Left ventricle myocardium inferior (tissue), 1 donor: ENCODE results near the gene BTRC. TPM values are rescaled to one million over a fixed set of nuclear protein-coding genes. Genes with fewer than 3 reads are reported as not detected.

Experiments used
- DNase-seq: peaks from one replicate; pipeline ENCODE4 v3.0.0-alpha.2; 2020
- H3K27ac ChIP-seq: fragments of 200-600 bp; replicated peaks from 2 replicates; pipeline ENCODE4 v1.8.0; 2021
- H3K27me3 ChIP-seq: fragments of 200-600 bp; 2 replicates; pipeline ENCODE4 v1.8.0; 2021; ENCODE audit warnings: low read depth
- H3K36me3 ChIP-seq: fragments of 200-600 bp; 2 replicates; pipeline ENCODE4 v1.8.0; 2021
- H3K4me1 ChIP-seq: fragments of 200-600 bp; 2 replicates; pipeline ENCODE4 v1.8.0; 2021
- H3K4me3 ChIP-seq: fragments of 200-600 bp; 2 replicates; pipeline ENCODE4 v1.8.0; 2021; ENCODE audit warnings: mild to moderate bottlenecking, moderate library complexity
- H3K9me3 ChIP-seq: fragments of 200-600 bp; replicated peaks from 2 replicates; pipeline ENCODE4 v1.8.0; 2021
- intact Hi-C: fragments of 100-400 bp; cut with micrococcal nuclease; formaldehyde crosslinking; loops from one replicate; pipeline ENCODE4 v1.11.0; 2022
- total RNA-seq: library from RNA; stranded (reverse); fragmentation: NEBNext Ultra II Directional; extraction: Animal tissue kit (Norgen Biotek cat#: 25700); gene quantifications from one replicate; pipeline ENCODE4 v1.2.1, GENCODE V29; 2021
- TF ChIP-seq, protein P1 (sequence below): fragments of 200-600 bp; IDR thresholded peaks from 2 replicates; pipeline ENCODE4 v1.8.0; 2021; ENCODE audit warnings: antibody characterized with exemption, mild to moderate bottlenecking, borderline replicate concordance
- donor health status: DM: no; HTN: yes; CAD: no; lungs with severe emphysema.

The BTRC gene
- total RNA-seq, 1 donor from 2014 or later, result 34.8 TPM

GRCh38 chr10:101504438-101504837 is 150.5 kb downstream of the BTRC start:
- H3K4me3 ChIP-seq, result no peak overlapping the region
- no peaks in the 10 kb centered on the region for H3K4me1 ChIP-seq
- H3K9me3 ChIP-seq, result no peaks in the 10 kb centered on the region
- no peaks in the 10 kb centered on the region for H3K27me3 ChIP-seq
- TF ChIP-seq, protein P1, sequence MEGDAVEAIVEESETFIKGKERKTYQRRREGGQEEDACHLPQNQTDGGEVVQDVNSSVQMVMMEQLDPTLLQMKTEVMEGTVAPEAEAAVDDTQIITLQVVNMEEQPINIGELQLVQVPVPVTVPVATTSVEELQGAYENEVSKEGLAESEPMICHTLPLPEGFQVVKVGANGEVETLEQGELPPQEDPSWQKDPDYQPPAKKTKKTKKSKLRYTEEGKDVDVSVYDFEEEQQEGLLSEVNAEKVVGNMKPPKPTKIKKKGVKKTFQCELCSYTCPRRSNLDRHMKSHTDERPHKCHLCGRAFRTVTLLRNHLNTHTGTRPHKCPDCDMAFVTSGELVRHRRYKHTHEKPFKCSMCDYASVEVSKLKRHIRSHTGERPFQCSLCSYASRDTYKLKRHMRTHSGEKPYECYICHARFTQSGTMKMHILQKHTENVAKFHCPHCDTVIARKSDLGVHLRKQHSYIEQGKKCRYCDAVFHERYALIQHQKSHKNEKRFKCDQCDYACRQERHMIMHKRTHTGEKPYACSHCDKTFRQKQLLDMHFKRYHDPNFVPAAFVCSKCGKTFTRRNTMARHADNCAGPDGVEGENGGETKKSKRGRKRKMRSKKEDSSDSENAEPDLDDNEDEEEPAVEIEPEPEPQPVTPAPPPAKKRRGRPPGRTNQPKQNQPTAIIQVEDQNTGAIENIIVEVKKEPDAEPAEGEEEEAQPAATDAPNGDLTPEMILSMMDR, result no peak
- no peak overlapping the region for H3K27ac ChIP-seq
- intact Hi-C loops, result no loop called here
- DNase-seq, result no peak
- H3K36me3 ChIP-seq, result no peaks in the 10 kb centered on the region

- Histone ChIP-seq H3K4me1 (no peaks in the 10 kb centered on the region), H3K4me3 (no peak overlapping the region), H3K27ac (no peak overlapping the region), H3K9me3 (no peaks in the 10 kb centered on the region), H3K27me3 (no peaks in the 10 kb centered on the region), H3K36me3 (no peaks in the 10 kb centered on the region)
- intact Hi-C loops, result no loop called here
- no peak for DNase-seq
- TF ChIP-seq, protein P1, result no peak
These were observed 153.1 kb downstream of the BTRC start for GRCh38 chr10:101506829-101507661.

- Histone ChIP-seq H3K4me1 (peaks cover 8% of the 10 kb centered on the region), H3K9me3 (no peaks in the 10 kb centered on the region), H3K27ac (no peak overlapping the region), H3K4me3 (no peak overlapping the region), H3K36me3 (no peaks in the 10 kb centered on the region), H3K27me3 (no peaks in the 10 kb centered on the region)
- no peak for DNase-seq
- TF ChIP-seq, protein P1, result no peak
- intact Hi-C loops, result no loop called here
These were observed 153.9 kb downstream of the BTRC start for GRCh38 chr10:101507828-101508227.

DNA sequence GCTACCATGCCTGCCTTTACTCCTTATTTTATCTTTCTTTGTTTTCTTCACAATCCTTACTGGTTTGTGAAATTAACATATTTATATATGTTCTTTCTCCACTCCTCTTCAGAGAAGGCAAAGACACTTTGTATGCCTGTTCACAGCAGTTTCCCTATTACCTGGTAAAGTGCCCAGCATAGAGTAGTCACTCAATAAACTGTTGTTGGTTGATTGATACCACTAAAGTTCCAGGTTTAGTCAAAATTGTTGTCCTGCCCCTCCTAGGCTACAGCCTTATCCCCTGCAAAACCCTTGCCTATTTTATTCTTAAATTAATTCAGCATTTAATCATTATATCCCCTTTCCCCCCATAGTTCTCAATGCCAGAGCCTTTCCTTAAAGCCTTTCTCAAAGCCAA is 158.0 kb downstream of the BTRC start:
- H3K27me3 ChIP-seq, result no peaks in the 10 kb centered on the region
- peaks cover 9% of the 10 kb centered on the region for H3K9me3 ChIP-seq
- TF ChIP-seq, protein P1, result no peak
- DNase-seq, result no peak
- no peaks in the 10 kb centered on the region for H3K36me3 ChIP-seq
- no peak overlapping the region for H3K27ac ChIP-seq
- peaks cover 11% of the 10 kb centered on the region for H3K4me1 ChIP-seq
- H3K4me3 ChIP-seq, result no peak overlapping the region
- intact Hi-C loops, result no loop called here

DNA sequence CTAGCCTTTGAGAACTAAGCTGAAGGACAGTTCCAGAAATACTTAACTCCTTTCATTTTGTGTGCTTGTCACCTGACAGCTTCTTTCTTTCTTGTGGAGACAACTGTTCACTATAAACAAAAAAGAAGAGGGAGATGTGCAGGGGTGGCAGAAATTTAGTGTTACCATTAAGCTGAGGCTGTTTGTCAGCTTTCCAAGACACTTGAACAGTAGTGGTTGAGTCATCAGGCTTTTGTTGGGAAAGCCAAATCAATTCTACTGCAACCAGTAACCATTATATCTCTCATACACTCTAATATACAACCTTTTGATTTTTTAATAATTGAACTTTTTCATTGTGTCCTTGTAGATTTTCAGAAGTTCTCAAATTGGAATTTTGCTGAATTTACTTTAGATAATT is 158.8 kb downstream of the BTRC start:
- intact Hi-C loops, result no loop called here

More for the DNA sequence above, 158.8 kb downstream of the BTRC start:
- Histone ChIP-seq H3K4me3 (no peak overlapping the region), H3K27me3 (no peaks in the 10 kb centered on the region), H3K4me1 (peaks cover 11% of the 10 kb centered on the region), H3K27ac (no peak overlapping the region), H3K9me3 (peaks cover 9% of the 10 kb centered on the region), H3K36me3 (no peaks in the 10 kb centered on the region)
- no peak for DNase-seq
- TF ChIP-seq, protein P1, result no peak
